Uterus (tissue), 4 donors: ENCODE data around the gene STXBP4. TPM values are rescaled to one million over a fixed set of nuclear protein-coding genes. Genes with fewer than 3 reads are reported as not detected.

Source experiments
- DNase-seq, 2 donors: peaks; one replicate each; pipeline ENCODE4 v3.0.0-alpha.2; 2019 to 2020
- H3K27ac ChIP-seq, 2 donors: fragments of 200-600 bp; sonication (generic); 1 replicate in 1 of 2; 2 replicates in 1 of 2; pipeline ENCODE4 v1.5.1; 2016 to 2018
- H3K27me3 ChIP-seq, 2 donors: fragments of 200-600 bp; sonication (generic); one replicate each; pipeline ENCODE4 v1.5.1; 2018 to 2019; ENCODE audit warnings: control low read depth in 1 of 2
- H3K36me3 ChIP-seq, 2 donors: fragments of 200-600 bp; sonication (generic); one replicate each; pipeline ENCODE4 v1.5.1; 2019; ENCODE audit warnings: control low read depth in 1 of 2
- H3K4me1 ChIP-seq, 2 donors: fragments of 200-600 bp; sonication (generic); one replicate each; pipeline ENCODE4 v1.5.1; 2018 to 2019; ENCODE audit warnings: control low read depth in 1 of 2
- H3K4me3 ChIP-seq, 2 donors: fragments of 200-600 bp; sonication (generic); 1 replicate in 1 of 2; 2 replicates in 1 of 2; pipeline ENCODE4 v1.5.1; 2018 to 2019; ENCODE audit warnings: mild to moderate bottlenecking in 1 of 2
- H3K9me3 ChIP-seq, 2 donors: fragments of 200-600 bp; sonication (generic); one replicate each; pipeline ENCODE4 v1.5.1; 2019; ENCODE audit warnings: control low read depth in 1 of 2
- CTCF ChIP-seq, 4 experiments: fragments of 200-600 bp in 2 of 4; fragments of 450-650 bp in 2 of 4; sonication (generic) in 2 of 4; IDR thresholded peaks; one replicate each; pipeline ENCODE4 v1.5.1; 2016 to 2019; ENCODE audit warnings: antibody characterized with exemption in 4 of 4, mild to moderate bottlenecking in 2 of 4, moderate library complexity in 1 of 4
- POLR2A ChIP-seq, 2 donors: fragments of 450-650 bp; IDR thresholded peaks; one replicate each; pipeline ENCODE4 v1.6.1; 2016; ENCODE audit warnings: antibody characterized with exemption in 2 of 2, mild to moderate bottlenecking in 1 of 2, moderate library complexity in 1 of 2
- intact Hi-C: fragments of 100-400 bp; cut with DNase I; formaldehyde crosslinking; loops from one replicate; pipeline ENCODE4 v1.15.1; 2023; ENCODE audit warnings: low total_unique reads
- total RNA-seq, 4 donors: library from RNA; depleted of rRNA in 3 of 4; stranded (reverse); fragments of >200 nt in 3 of 4; gene quantifications; one replicate each; pipeline versions ENCODE4 v1.1.0 to v1.2.4, GENCODE V29; 2014 to 2023
- donor health status: DM: yes; HTN: yes; CAD: no.

STXBP4 gene
- total RNA-seq, 4 donors from 2014 or later, result 2.8 to 100 (median 20.9) TPM

DNA sequence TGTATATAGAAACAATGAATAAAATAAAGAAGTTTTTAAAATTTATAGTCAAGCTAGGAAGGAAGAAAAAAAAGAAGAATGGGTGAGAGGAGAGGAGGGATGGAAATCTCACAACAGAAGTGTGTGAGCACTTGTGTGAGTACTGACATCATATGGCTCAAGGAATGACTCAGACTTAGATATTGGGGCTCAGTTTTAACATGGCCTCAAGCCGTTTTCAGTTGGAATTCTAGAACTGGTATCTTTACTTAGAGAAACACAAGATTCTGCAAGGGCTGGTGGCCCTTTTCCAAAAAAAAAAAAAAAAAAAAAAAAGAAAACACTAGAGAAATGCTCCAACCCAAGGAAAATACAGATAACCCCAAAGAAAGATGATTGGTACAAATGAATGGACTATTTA lies 55.1 kb downstream of the STXBP4 start:
- Histone ChIP-seq H3K4me3 (no peak overlapping the region), H3K27ac (no peak overlapping the region), H3K9me3 (no peaks in the 10 kb centered on the region), H3K27me3 (no peaks in the 10 kb centered on the region), H3K4me1 (no peaks in the 10 kb centered on the region), H3K36me3 (no peaks in the 10 kb centered on the region)
- TF ChIP-seq POLR2A (IDR thresholded peaks at IDR 0.05), result no peak
- TF ChIP-seq CTCF (IDR thresholded peaks at IDR 0.05), result no peak
- intact Hi-C loops, result no loop called here
- DNase-seq, result no peak

- intact Hi-C loops, result no loop called here
- no peaks in the 10 kb centered on the region for H3K36me3 ChIP-seq
- H3K9me3 ChIP-seq, result no peaks in the 10 kb centered on the region
- H3K4me1 ChIP-seq, result no peaks in the 10 kb centered on the region
- no peak for DNase-seq
- TF ChIP-seq CTCF (IDR thresholded peaks at IDR 0.05) (no peak), POLR2A (IDR thresholded peaks at IDR 0.05) (no peak)
- H3K4me3 ChIP-seq, result no peak overlapping the region
- H3K27ac ChIP-seq, result no peak overlapping the region
- no peaks in the 10 kb centered on the region for H3K27me3 ChIP-seq
Measured at GRCh38 chr17:55037828-55038227, 69.3 kb downstream of the STXBP4 start.

DNA sequence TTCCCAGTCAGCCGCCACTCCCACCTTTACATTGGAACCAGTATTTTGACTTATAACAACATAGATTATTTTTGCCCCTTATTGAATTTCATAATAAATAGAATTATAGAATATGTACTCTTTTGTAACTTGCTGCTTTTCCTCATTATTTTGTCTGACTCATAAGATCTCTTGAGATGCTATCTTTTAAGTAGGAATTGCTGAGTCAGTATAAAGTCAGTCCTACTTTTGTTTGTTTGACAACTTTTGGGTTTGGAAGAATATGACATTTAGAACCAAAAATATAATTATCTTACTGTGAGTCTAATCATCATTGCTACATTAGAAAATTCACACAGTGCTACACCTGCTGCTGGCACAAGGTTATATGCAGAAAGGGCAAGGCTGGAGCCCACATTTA lies 69.7 kb downstream of the STXBP4 start:
- Histone ChIP-seq H3K9me3 (no peaks in the 10 kb centered on the region), H3K36me3 (no peaks in the 10 kb centered on the region), H3K4me3 (no peak overlapping the region), H3K27ac (no peak overlapping the region), H3K27me3 (no peaks in the 10 kb centered on the region), H3K4me1 (no peaks in the 10 kb centered on the region)
- no peak for TF ChIP-seq CTCF (IDR thresholded peaks at IDR 0.05)
- TF ChIP-seq POLR2A (IDR thresholded peaks at IDR 0.05), result no peak
- no peak for DNase-seq
- intact Hi-C loops, result no loop called here

GRCh38 chr17:55040611-55041010 lies 72.0 kb downstream of the STXBP4 start:
- TF ChIP-seq POLR2A (IDR thresholded peaks at IDR 0.05) (no peak), CTCF (IDR thresholded peaks at IDR 0.05) (no peak)
- no peaks in the 10 kb centered on the region for H3K9me3 ChIP-seq
- no peak overlapping the region for H3K27ac ChIP-seq
- H3K36me3 ChIP-seq, result no peaks in the 10 kb centered on the region
- no peak overlapping the region for H3K4me3 ChIP-seq
- no peaks in the 10 kb centered on the region for H3K4me1 ChIP-seq
- intact Hi-C loops, result no loop called here
- no peaks in the 10 kb centered on the region for H3K27me3 ChIP-seq
- no peak for DNase-seq

DNA sequence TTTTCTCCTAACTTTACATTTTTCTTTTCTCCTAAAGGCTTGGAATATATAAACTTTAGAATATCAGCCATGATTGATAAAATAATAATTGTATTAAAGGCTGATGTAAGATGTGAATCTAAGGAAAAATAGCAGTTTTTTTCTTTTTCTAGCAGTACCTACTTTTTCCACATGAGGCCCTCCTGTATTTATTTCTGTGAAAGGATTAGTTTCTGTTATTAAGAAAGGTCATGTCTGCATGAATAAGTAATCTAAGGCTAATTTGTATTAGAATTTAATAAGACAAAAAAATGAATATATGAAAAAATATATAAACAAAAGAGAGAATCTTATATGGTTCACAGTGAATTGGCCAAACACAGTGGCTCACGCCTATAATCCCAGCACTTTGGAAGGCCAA lies 85.3 kb downstream of the STXBP4 start:
- H3K27me3 ChIP-seq, result no peaks in the 10 kb centered on the region
- no peak overlapping the region for H3K27ac ChIP-seq
- no peaks in the 10 kb centered on the region for H3K9me3 ChIP-seq
- H3K36me3 ChIP-seq, result no peaks in the 10 kb centered on the region
- no peaks in the 10 kb centered on the region for H3K4me1 ChIP-seq
- peak in 1 of 4 experiments; percentile 6 for TF ChIP-seq CTCF (IDR thresholded peaks at IDR 0.05)
- TF ChIP-seq POLR2A (IDR thresholded peaks at IDR 0.05), result no peak
- H3K4me3 ChIP-seq, result no peak overlapping the region
- intact Hi-C loops, result no loop called here
- DNase-seq, result no peak
